Measurements from ENCODE around the gene SEMA6D. TPM values are rescaled to one million over a fixed set of nuclear protein-coding genes. Genes with fewer than 3 reads are reported as not detected.

Gene SEMA6D
- total RNA-seq, 1 experiment from 2014 or later: 0.91 TPM

GRCh38 chr15:47744973-47745372, 27.7 kb downstream of the SEMA6D start:
- H3K27ac ChIP-seq (ENCODE audit: low read length): no peak overlapping the region
- H3F3A ChIP-seq (ENCODE audit: low read length, unreplicated experiment): no peaks in the 10 kb centered on the region
- ATAC-seq (no peak), DNase-seq (no peak)
- no peaks in the 10 kb centered on the region for H3K9me3 ChIP-seq (ENCODE audit: low read length)
- no peaks in the 10 kb centered on the region for H3K27me3 ChIP-seq (ENCODE audit: low read length)
- peaks cover 3% of the 10 kb centered on the region for H3K4me1 ChIP-seq (ENCODE audit: insufficient read depth, low read length)
- POLR2A ChIA-PET (ENCODE audit: unreplicated experiment): no interaction called here
- no peak overlapping the region for H3K4me2 ChIP-seq (ENCODE audit: low read length)
- H2AFZ ChIP-seq (ENCODE audit: low read length): no peak overlapping the region
- no peaks in the 10 kb centered on the region for H3K36me3 ChIP-seq (ENCODE audit: low read depth, low read length)
- no TSS peak for BruUV-seq (replicated peaks)
- intact Hi-C loops (cut with micrococcal nuclease): no loop called here
- no peaks in the 10 kb centered on the region for H3K79me2 ChIP-seq (ENCODE audit: low read length)
- no peaks in the 10 kb centered on the region for H4K20me1 ChIP-seq (ENCODE audit: low read length)
- no peak for TF ChIP-seq EZH2 (IDR thresholded peaks at IDR 0.05; ENCODE audit: low read length, unreplicated experiment)
- TF ChIP-seq EZH2phosphoT487 (IDR thresholded peaks at IDR 0.05; ENCODE audit: borderline replicate concordance, low read length): no peak
- TF ChIP-seq CTCF (conservative IDR thresholded peaks at IDR 0.05; ENCODE audit: low read depth, low read length): no peak
- no peak overlapping the region for H3K4me3 ChIP-seq (ENCODE audit: low read length)
- CTCF ChIA-PET: no interaction called here
- no peaks in the 10 kb centered on the region for H3K9me2 ChIP-seq (replicated peaks; ENCODE audit: low read length)
- H3K9ac ChIP-seq (ENCODE audit: low read length): no peak overlapping the region

GRCh38 chr15:47746516-47746915, 29.2 kb downstream of the SEMA6D start:
- no peak for TF ChIP-seq CTCF (conservative IDR thresholded peaks at IDR 0.05; ENCODE audit: low read depth, low read length)
- TF ChIP-seq EZH2 (IDR thresholded peaks at IDR 0.05; ENCODE audit: low read length, unreplicated experiment): no peak
- no peak for TF ChIP-seq EZH2phosphoT487 (IDR thresholded peaks at IDR 0.05; ENCODE audit: borderline replicate concordance, low read length)
- no peaks in the 10 kb centered on the region for H3K79me2 ChIP-seq (ENCODE audit: low read length)
- H3K9ac ChIP-seq (ENCODE audit: low read length): no peak overlapping the region
- CTCF ChIA-PET: no interaction called here
- H3K9me3 ChIP-seq (ENCODE audit: low read length): no peaks in the 10 kb centered on the region
- H3K27ac ChIP-seq (ENCODE audit: low read length): no peak overlapping the region
- no peaks in the 10 kb centered on the region for H4K20me1 ChIP-seq (ENCODE audit: low read length)
- H3K4me3 ChIP-seq (ENCODE audit: low read length): no peak overlapping the region
- no peak overlapping the region for H2AFZ ChIP-seq (ENCODE audit: low read length)
- DNase-seq (no peak), ATAC-seq (no peak)
- no peaks in the 10 kb centered on the region for H3F3A ChIP-seq (ENCODE audit: low read length, unreplicated experiment)
- POLR2A ChIA-PET (ENCODE audit: unreplicated experiment): no interaction called here
- no TSS peak for BruUV-seq (replicated peaks)
- H3K27me3 ChIP-seq (ENCODE audit: low read length): no peaks in the 10 kb centered on the region
- H3K36me3 ChIP-seq (ENCODE audit: low read depth, low read length): no peaks in the 10 kb centered on the region
- intact Hi-C loops (cut with micrococcal nuclease): no loop called here
- peaks cover 13% of the 10 kb centered on the region for H3K4me1 ChIP-seq (ENCODE audit: insufficient read depth, low read length)
- no peaks in the 10 kb centered on the region for H3K9me2 ChIP-seq (replicated peaks; ENCODE audit: low read length)
- no peak overlapping the region for H3K4me2 ChIP-seq (ENCODE audit: low read length)

GRCh38 chr15:47750030-47750739, 32.9 kb downstream of the SEMA6D start:
- Histone ChIP-seq H4K20me1 (ENCODE audit: low read length) (no peaks in the 10 kb centered on the region), H3K9me3 (ENCODE audit: low read length) (0 out of 2 replicates have a peak, but pooled peaks cover 6% of the 10 kb centered on the region), H3K36me3 (ENCODE audit: low read depth, low read length) (peaks cover 3% of the 10 kb centered on the region; the same call in 1 of the 2 replicates), H3K4me2 (ENCODE audit: low read length) (peak overlapping the region; percentile 52), H3K4me1 (ENCODE audit: insufficient read depth, low read length) (peaks cover 13% of the 10 kb centered on the region), H2AFZ (ENCODE audit: low read length) (peak overlapping the region; percentile 52; the same call in 1 of the 2 replicates), H3K4me3 (ENCODE audit: low read length) (no peak overlapping the region), H3K27me3 (ENCODE audit: low read length) (no peaks in the 10 kb centered on the region), H3K9ac (ENCODE audit: low read length) (no peak overlapping the region), H3K79me2 (ENCODE audit: low read length) (no peaks in the 10 kb centered on the region), H3K9me2 (replicated peaks; ENCODE audit: low read length) (no peaks in the 10 kb centered on the region), H3F3A (ENCODE audit: low read length, unreplicated experiment) (no peaks in the 10 kb centered on the region), H3K27ac (ENCODE audit: low read length) (no peak overlapping the region)
- no TSS peak for BruUV-seq (replicated peaks)
- DNase-seq: peak; percentile 73
- intact Hi-C loops (cut with micrococcal nuclease): no loop called here
- ChIA-PET POLR2A (ENCODE audit: unreplicated experiment) (no interaction called here), CTCF (no interaction called here)
- TF ChIP-seq EZH2phosphoT487 (IDR thresholded peaks at IDR 0.05; ENCODE audit: borderline replicate concordance, low read length): no peak
- peak; percentile 96 for ATAC-seq
